Loucy (cell line): ENCODE results near the gene ELMO1.

Experiments used
- EZH2phosphoT487 ChIP-seq: fragments of 200-600 bp; IDR thresholded peaks from 2 replicates; pipeline ENCODE4 v1.6.1; 2018; ENCODE audit warnings: antibody characterized with exemption, mild to moderate bottlenecking, moderate library complexity, borderline replicate concordance
- TF ChIP-seq, protein P1 (sequence below): fragments of 200-600 bp; sonication (generic); conservative IDR thresholded peaks from 2 replicates; pipeline ENCODE4 v1.5.1; 2014; ENCODE audit warnings: mild to moderate bottlenecking, antibody characterized with exemption, low read length

DNA sequence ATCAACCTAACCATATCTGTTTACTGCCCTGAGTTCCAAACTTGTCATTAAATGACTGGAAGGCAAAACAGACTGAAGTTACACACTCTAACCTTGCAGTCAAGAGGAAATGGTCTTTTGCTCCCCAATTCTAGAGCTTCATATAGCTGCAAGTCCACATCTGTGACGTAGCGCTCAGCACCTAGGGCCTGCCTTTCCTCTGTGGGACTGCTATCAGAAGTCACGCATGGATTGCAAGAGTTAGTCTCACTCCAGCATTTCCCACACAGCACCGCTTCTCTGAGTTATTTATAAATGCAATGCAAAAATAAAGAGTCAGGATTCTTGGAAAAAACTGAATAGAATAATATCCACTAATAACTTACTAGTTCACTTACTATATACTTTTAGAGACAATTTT is 96.9 kb downstream of the ELMO1 start:
- TF ChIP-seq, protein P1, sequence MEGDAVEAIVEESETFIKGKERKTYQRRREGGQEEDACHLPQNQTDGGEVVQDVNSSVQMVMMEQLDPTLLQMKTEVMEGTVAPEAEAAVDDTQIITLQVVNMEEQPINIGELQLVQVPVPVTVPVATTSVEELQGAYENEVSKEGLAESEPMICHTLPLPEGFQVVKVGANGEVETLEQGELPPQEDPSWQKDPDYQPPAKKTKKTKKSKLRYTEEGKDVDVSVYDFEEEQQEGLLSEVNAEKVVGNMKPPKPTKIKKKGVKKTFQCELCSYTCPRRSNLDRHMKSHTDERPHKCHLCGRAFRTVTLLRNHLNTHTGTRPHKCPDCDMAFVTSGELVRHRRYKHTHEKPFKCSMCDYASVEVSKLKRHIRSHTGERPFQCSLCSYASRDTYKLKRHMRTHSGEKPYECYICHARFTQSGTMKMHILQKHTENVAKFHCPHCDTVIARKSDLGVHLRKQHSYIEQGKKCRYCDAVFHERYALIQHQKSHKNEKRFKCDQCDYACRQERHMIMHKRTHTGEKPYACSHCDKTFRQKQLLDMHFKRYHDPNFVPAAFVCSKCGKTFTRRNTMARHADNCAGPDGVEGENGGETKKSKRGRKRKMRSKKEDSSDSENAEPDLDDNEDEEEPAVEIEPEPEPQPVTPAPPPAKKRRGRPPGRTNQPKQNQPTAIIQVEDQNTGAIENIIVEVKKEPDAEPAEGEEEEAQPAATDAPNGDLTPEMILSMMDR: no peak
- no peak for TF ChIP-seq EZH2phosphoT487
